GM12873 (cell line): ENCODE data around the gene PSG5.
"Not testable (repeated sequence)": the region's sequence is repeated elsewhere in the genome, so short reads cannot be mapped to it uniquely, and the experiment has no call there.

ENCODE experiments used
- CTCF ChIP-seq: IDR thresholded peaks from 2 replicates; pipeline ENCODE4 v1.5.1; 2012; ENCODE audit warnings: low read depth, mild to moderate bottlenecking, moderate library complexity, low read length, control low read depth; ENCODE audit not compliant: insufficient read depth; ENCODE audit errors: missing control alignments

PSG5 gene

GRCh38 chr19:43186311-43186935 lies at the start of gene PSG5:
Gene PSG5, minus strand, starts transcription at chr19:43186536. Its CDS starts 131 bp downstream, at chr19:43186405.
- TF ChIP-seq CTCF, result not testable (repeated sequence)

- TF ChIP-seq CTCF, result no peak
These were observed 43.0 kb upstream of the PSG5 start for GRCh38 chr19:43229315-43229714.

- TF ChIP-seq CTCF, result no peak
These were observed 38.5 kb upstream of the PSG5 start for GRCh38 chr19:43224855-43225253.

- no peak for TF ChIP-seq CTCF
These were observed 21.7 kb upstream of the PSG5 start for GRCh38 chr19:43207991-43208390.

GRCh38 chr19:43207174-43207573 lies 20.8 kb upstream of the PSG5 start:
- TF ChIP-seq CTCF, result peak; percentile 39

GRCh38 chr19:43205471-43206105 lies 19.3 kb upstream of the PSG5 start, which contains the start of gene PSG4:
Gene PSG4, minus strand, starts transcription at chr19:43205638. Its CDS starts 102 bp downstream, at chr19:43205536.
- TF ChIP-seq CTCF, result not testable (repeated sequence)

- TF ChIP-seq CTCF, result peak; percentile 30
These were observed 12.5 kb upstream of the PSG5 start for GRCh38 chr19:43198686-43199419.
